GM12892 (cell line): ENCODE results near the gene G3BP2.

Experiments used
- POLR2A ChIP-seq: IDR thresholded peaks from 2 replicates; pipeline ENCODE4 v1.6.1; 2011; ENCODE audit warnings: low read depth, low read length, control low read depth
- POLR2AphosphoS5 ChIP-seq: IDR thresholded peaks from 2 replicates; pipeline ENCODE4 v1.6.1; 2011; ENCODE audit warnings: low read depth, low read length, control low read depth
- TAF1 ChIP-seq: IDR thresholded peaks from 2 replicates; pipeline ENCODE4 v1.6.1; 2011; ENCODE audit warnings: low read depth, mild to moderate bottlenecking, control low read depth, low read length, borderline replicate concordance

- TF ChIP-seq POLR2A (no peak), TAF1 (no peak), POLR2AphosphoS5 (no peak)
Measured at GRCh38 chr4:75630937-75631329, 42.3 kb downstream of the G3BP2 start.
